Ascending aorta (tissue), 2 donors: ENCODE measurements around the gene LCE1F. TPM values are rescaled to one million over a fixed set of nuclear protein-coding genes. Genes with fewer than 3 reads are reported as not detected.

Source experiments
- DNase-seq, 2 donors: peaks; one replicate each; pipeline ENCODE4 v3.0.0-alpha.2; 2019; ENCODE audit warnings: low spot score in 2 of 2
- H3K27ac ChIP-seq, 2 donors: fragments of 200-600 bp; sonication (generic); one replicate each; pipeline ENCODE4 v1.5.1; 2016 to 2017; ENCODE audit warnings: mild to moderate bottlenecking in 1 of 2
- H3K27me3 ChIP-seq: fragments of 200-600 bp; sonication (generic); one replicate; pipeline ENCODE4 v1.5.1; 2017
- H3K36me3 ChIP-seq, 2 donors: fragments of 200-600 bp; sonication (generic); one replicate each; pipeline ENCODE4 v1.5.1; 2016
- H3K4me1 ChIP-seq, 2 donors: fragments of 200-600 bp; sonication (generic); one replicate each; pipeline ENCODE4 v1.5.1; 2016 to 2017; ENCODE audit warnings: mild to moderate bottlenecking in 1 of 2
- H3K4me3 ChIP-seq, 2 donors: fragments of 200-600 bp; sonication (generic); one replicate each; pipeline ENCODE4 v1.5.1; 2016 to 2017; ENCODE audit warnings: mild to moderate bottlenecking in 1 of 2
- H3K9me3 ChIP-seq, 2 donors: fragments of 200-600 bp; sonication (generic); one replicate each; pipeline ENCODE4 v1.5.1; 2016
- CTCF ChIP-seq, 3 experiments: fragments of 200-600 bp in 2 of 3; fragments of 450-650 bp in 1 of 3; sonication (generic) in 2 of 3; IDR thresholded peaks; one replicate each; pipeline ENCODE4 v1.5.1; 2016 to 2019; ENCODE audit warnings: antibody characterized with exemption in 3 of 3, mild to moderate bottlenecking in 1 of 3, moderate library complexity in 1 of 3
- intact Hi-C: fragments of 100-400 bp; cut with DNase I; formaldehyde crosslinking; loops from one replicate; pipeline ENCODE4 v1.15.1; 2023
- total RNA-seq: library from RNA; depleted of rRNA; stranded (reverse); fragments of >200 nt; gene quantifications from one replicate; pipeline ENCODE4 v1.1.0, GENCODE V29; 2016

The LCE1F gene
- total RNA-seq, 1 donor from 2014 or later = not detected

GRCh38 chr1:152801333-152801732 lies 26.4 kb downstream of the LCE1F start:
- Histone ChIP-seq H3K4me3 (no peak overlapping the region), H3K27me3 (no peaks in the 10 kb centered on the region), H3K27ac (no peak overlapping the region), H3K9me3 (no peaks in the 10 kb centered on the region), H3K4me1 (no peaks in the 10 kb centered on the region), H3K36me3 (no peaks in the 10 kb centered on the region)
- TF ChIP-seq CTCF (IDR thresholded peaks at IDR 0.05) = no peak
- intact Hi-C loops = no loop called here
- no peak for DNase-seq

- intact Hi-C loops = no loop called here
- Histone ChIP-seq H3K9me3 (no peaks in the 10 kb centered on the region), H3K27ac (no peak within 1 kb of the TSS)
Measured at GRCh38 chr1:152806576-152806975, 31.6 kb downstream of the LCE1F start, which contains the start of gene LCE1C. Gene LCE1C (minus strand): TSS chr1:152806651. CDS start chr1:152805478, 1,173 bp downstream.

GRCh38 chr1:152811050-152811449 lies 36.1 kb downstream of the LCE1F start:
- intact Hi-C loops = no loop called here
- no peak overlapping the region for H3K27ac ChIP-seq
- no peak for TF ChIP-seq CTCF (IDR thresholded peaks at IDR 0.05)

More at GRCh38 chr1:152806576-152806975, 31.6 kb downstream of the LCE1F start, which contains the start of gene LCE1C:
- no peak for TF ChIP-seq CTCF (IDR thresholded peaks at IDR 0.05)
- no peaks in the 10 kb centered on the region for H3K27me3 ChIP-seq
- DNase-seq = no peak
- H3K4me3 ChIP-seq = no peak within 1 kb of the TSS
- no peaks in the 10 kb centered on the region for H3K4me1 ChIP-seq
- no peaks in the 10 kb centered on the region for H3K36me3 ChIP-seq

GRCh38 chr1:152811671-152812070 lies 36.7 kb downstream of the LCE1F start, which contains the start of gene LCE1B:
Gene LCE1B (plus strand): TSS chr1:152811971. CDS start chr1:152812447, 476 bp downstream.
- intact Hi-C loops = no loop called here
- no peaks in the 10 kb centered on the region for H3K27me3 ChIP-seq
- no peak within 1 kb of the TSS for H3K27ac ChIP-seq
- DNase-seq = no peak
- no peaks in the 10 kb centered on the region for H3K4me1 ChIP-seq
- no peaks in the 10 kb centered on the region for H3K36me3 ChIP-seq
- TF ChIP-seq CTCF (IDR thresholded peaks at IDR 0.05) = no peak
- H3K9me3 ChIP-seq = no peaks in the 10 kb centered on the region
- no peak within 1 kb of the TSS for H3K4me3 ChIP-seq

More at GRCh38 chr1:152811050-152811449, 36.1 kb downstream of the LCE1F start:
- no peaks in the 10 kb centered on the region for H3K27me3 ChIP-seq
- no peaks in the 10 kb centered on the region for H3K4me1 ChIP-seq
- no peak for DNase-seq
- H3K4me3 ChIP-seq = no peak overlapping the region
- H3K9me3 ChIP-seq = no peaks in the 10 kb centered on the region
- H3K36me3 ChIP-seq = no peaks in the 10 kb centered on the region

GRCh38 chr1:152817309-152817708 lies 42.4 kb downstream of the LCE1F start:
- H3K4me1 ChIP-seq = no peaks in the 10 kb centered on the region
- no peaks in the 10 kb centered on the region for H3K27me3 ChIP-seq
- H3K9me3 ChIP-seq = no peaks in the 10 kb centered on the region
- DNase-seq = no peak
- no peak overlapping the region for H3K4me3 ChIP-seq
- no peak overlapping the region for H3K27ac ChIP-seq
- intact Hi-C loops = no loop called here
- H3K36me3 ChIP-seq = no peaks in the 10 kb centered on the region
- no peak for TF ChIP-seq CTCF (IDR thresholded peaks at IDR 0.05)

GRCh38 chr1:152823294-152823693 lies 48.4 kb downstream of the LCE1F start:
- H3K9me3 ChIP-seq = no peaks in the 10 kb centered on the region
- no peak overlapping the region for H3K4me3 ChIP-seq
- no peaks in the 10 kb centered on the region for H3K27me3 ChIP-seq
- no peak overlapping the region for H3K27ac ChIP-seq
- no peaks in the 10 kb centered on the region for H3K4me1 ChIP-seq
- TF ChIP-seq CTCF (IDR thresholded peaks at IDR 0.05) = no peak
- intact Hi-C loops = no loop called here
- H3K36me3 ChIP-seq = no peaks in the 10 kb centered on the region
- DNase-seq = no peak
